ENCODE measurements around the gene DERL2. TPM values are rescaled to one million over a fixed set of nuclear protein-coding genes. Genes with fewer than 3 reads are reported as not detected.

Gene DERL2
- 58.1 TPM for polyA plus RNA-seq (2012; ENCODE audit: insufficient read depth, insufficient read length, low read depth)

GRCh38 chr17:5485270-5486205 lies at the start of gene DERL2:
Gene DERL2 (minus strand): TSS chr17:5486178. CDS start chr17:5486161, 17 bp downstream.
- peaks cover 8% of the 10 kb centered on the region for H3K36me3 ChIP-seq
- no peak for TF ChIP-seq CTCF (IDR thresholded peaks at IDR 0.05; ENCODE audit: low read depth, low read length)

GRCh38 chr17:5535436-5535835 lies 49.5 kb upstream of the DERL2 start:
- no peak for DNase-seq
- H3K4me3 ChIP-seq (ENCODE audit: low read depth, low read length) = no peak overlapping the region
- no peaks in the 10 kb centered on the region for H3K4me1 ChIP-seq
- no peaks in the 10 kb centered on the region for H3K9me3 ChIP-seq
- no peaks in the 10 kb centered on the region for H3K27me3 ChIP-seq
- H3K36me3 ChIP-seq = no peaks in the 10 kb centered on the region
- no peak for TF ChIP-seq CTCF (IDR thresholded peaks at IDR 0.05; ENCODE audit: low read depth, low read length)

More at GRCh38 chr17:5485270-5486205, at the start of gene DERL2:
- no peaks in the 10 kb centered on the region for H3K4me1 ChIP-seq
- H3K4me3 ChIP-seq (ENCODE audit: low read depth, low read length) = peak within 1 kb of the TSS; percentile 85
- H3K9me3 ChIP-seq = no peaks in the 10 kb centered on the region
- no peak for DNase-seq
- no peaks in the 10 kb centered on the region for H3K27me3 ChIP-seq

- H3K36me3 ChIP-seq = no peaks in the 10 kb centered on the region
- no peaks in the 10 kb centered on the region for H3K9me3 ChIP-seq
- DNase-seq = no peak
- no peaks in the 10 kb centered on the region for H3K27me3 ChIP-seq
- no peaks in the 10 kb centered on the region for H3K4me1 ChIP-seq
- TF ChIP-seq CTCF (IDR thresholded peaks at IDR 0.05; ENCODE audit: low read depth, low read length) = no peak
- no peak overlapping the region for H3K4me3 ChIP-seq (ENCODE audit: low read depth, low read length)
Observed at GRCh38 chr17:5533486-5534315, 47.7 kb upstream of the DERL2 start.

GRCh38 chr17:5532581-5532980 lies 46.6 kb upstream of the DERL2 start:
- H3K4me1 ChIP-seq = peaks cover 3% of the 10 kb centered on the region; the same call in 1 of the 2 replicates
- no peaks in the 10 kb centered on the region for H3K36me3 ChIP-seq
- DNase-seq = no peak
- no peaks in the 10 kb centered on the region for H3K9me3 ChIP-seq
- no peaks in the 10 kb centered on the region for H3K27me3 ChIP-seq
- no peak overlapping the region for H3K4me3 ChIP-seq (ENCODE audit: low read depth, low read length)
- TF ChIP-seq CTCF (IDR thresholded peaks at IDR 0.05; ENCODE audit: low read depth, low read length) = no peak

- Histone ChIP-seq H3K9me3 (no peaks in the 10 kb centered on the region), H3K4me3 (ENCODE audit: low read depth, low read length) (no peak overlapping the region), H3K27me3 (no peaks in the 10 kb centered on the region), H3K36me3 (no peaks in the 10 kb centered on the region), H3K4me1 (peaks cover 11% of the 10 kb centered on the region)
- TF ChIP-seq CTCF (IDR thresholded peaks at IDR 0.05; ENCODE audit: low read depth, low read length) = no peak
- DNase-seq = no peak
Observed at GRCh38 chr17:5531085-5531418, 45.1 kb upstream of the DERL2 start.

Data from BE2C (cell line).